HEK293 (cell line): ENCODE data around the gene GALNT6.

Experiments used
- FEZF1 ChIP-seq: fragments of 450-650 bp; formaldehyde crosslinking; IDR thresholded peaks from 2 replicates; pipeline ENCODE4 v1.5.1; 2016; ENCODE audit warnings: missing biosample characterization, missing genetic modification characterization
- KLF1 ChIP-seq: fragments of 450-650 bp; formaldehyde crosslinking; IDR thresholded peaks from 2 replicates; pipeline ENCODE4 v1.5.1; 2016; ENCODE audit warnings: missing biosample characterization, missing genetic modification characterization
- KLF7 ChIP-seq: fragments of 450-650 bp; formaldehyde crosslinking; IDR thresholded peaks from 2 replicates; pipeline ENCODE4 v1.5.1; 2016; ENCODE audit warnings: missing biosample characterization, missing genetic modification characterization, borderline replicate concordance
- OSR2 ChIP-seq: fragments of 450-650 bp; formaldehyde crosslinking; IDR thresholded peaks from 2 replicates; pipeline ENCODE4 v1.5.1; 2016; ENCODE audit warnings: missing biosample characterization, missing genetic modification characterization
- RBAK ChIP-seq: fragments of 450-650 bp; formaldehyde crosslinking; IDR thresholded peaks from 2 replicates; pipeline ENCODE4 v1.5.1; 2016; ENCODE audit warnings: missing biosample characterization, missing genetic modification characterization
- TRIM28 ChIP-seq: IDR thresholded peaks from 2 replicates; pipeline ENCODE4 v1.6.1; 2011; ENCODE audit warnings: low read length, control low read depth, borderline replicate concordance
- YY2 ChIP-seq: fragments of 450-650 bp; formaldehyde crosslinking; IDR thresholded peaks from 2 replicates; pipeline ENCODE4 v1.5.1; 2016; ENCODE audit warnings: missing biosample characterization, missing genetic modification characterization
- ZNF10 ChIP-seq: fragments of 450-650 bp; formaldehyde crosslinking; IDR thresholded peaks from 2 replicates; pipeline ENCODE4 v1.5.1; 2017; ENCODE audit warnings: missing biosample characterization, missing genetic modification characterization
- ZNF155 ChIP-seq: fragments of 450-650 bp; formaldehyde crosslinking; IDR thresholded peaks from 2 replicates; pipeline ENCODE4 v1.5.1; 2016; ENCODE audit warnings: missing biosample characterization, missing genetic modification characterization
- ZNF169 ChIP-seq: fragments of 450-650 bp; formaldehyde crosslinking; IDR thresholded peaks from 2 replicates; pipeline ENCODE4 v1.5.1; 2016; ENCODE audit warnings: missing biosample characterization, missing genetic modification characterization
- ZNF23 ChIP-seq: fragments of 450-650 bp; formaldehyde crosslinking; IDR thresholded peaks from 2 replicates; pipeline ENCODE4 v1.5.1; 2016; ENCODE audit warnings: missing biosample characterization, missing genetic modification characterization, borderline replicate concordance
- ZNF24 ChIP-seq: fragments of 450-650 bp; formaldehyde crosslinking; IDR thresholded peaks from 2 replicates; pipeline ENCODE4 v1.5.1; 2016; ENCODE audit warnings: missing biosample characterization, missing genetic modification characterization
- ZNF248 ChIP-seq: fragments of 450-650 bp; formaldehyde crosslinking; IDR thresholded peaks from 2 replicates; pipeline ENCODE4 v1.5.1; 2017; ENCODE audit warnings: missing biosample characterization, missing genetic modification characterization
- ZNF354C ChIP-seq: fragments of 450-650 bp; formaldehyde crosslinking; IDR thresholded peaks from 2 replicates; pipeline ENCODE4 v1.5.1; 2016; ENCODE audit warnings: missing biosample characterization, missing genetic modification characterization, low read depth, borderline replicate concordance
- ZNF37A ChIP-seq: fragments of 450-650 bp; IDR thresholded peaks from 2 replicates; pipeline ENCODE4 v1.5.1; 2018; ENCODE audit warnings: missing biosample characterization, missing genetic modification characterization
- ZNF654 ChIP-seq: fragments of 450-650 bp; formaldehyde crosslinking; IDR thresholded peaks from 2 replicates; pipeline ENCODE4 v1.5.1; 2016; ENCODE audit warnings: low read depth, missing biosample characterization, missing genetic modification characterization
- ZNF747 ChIP-seq: fragments of 450-650 bp; formaldehyde crosslinking; IDR thresholded peaks from 2 replicates; pipeline ENCODE4 v1.5.1; 2016; ENCODE audit warnings: missing biosample characterization, missing genetic modification characterization
- ZNF791 ChIP-seq: fragments of 450-650 bp; formaldehyde crosslinking; IDR thresholded peaks from 2 replicates; pipeline ENCODE4 v1.5.1; 2016; ENCODE audit warnings: missing biosample characterization, missing genetic modification characterization
- ZNF843 ChIP-seq: fragments of 450-650 bp; formaldehyde crosslinking; IDR thresholded peaks from 2 replicates; pipeline ENCODE4 v1.5.1; 2016; ENCODE audit warnings: missing biosample characterization, missing genetic modification characterization
- TF ChIP-seq, protein P1 (sequence below): fragments of 450-650 bp; formaldehyde crosslinking; IDR thresholded peaks from 2 replicates; pipeline ENCODE4; 2016; ENCODE audit warnings: missing biosample characterization, missing genetic modification characterization
- TF ChIP-seq, protein P2 (sequence below): fragments of 450-650 bp; formaldehyde crosslinking; IDR thresholded peaks from 2 replicates; pipeline ENCODE4 v1.5.1; 2016; ENCODE audit warnings: missing biosample characterization, missing genetic modification characterization
- TF ChIP-seq, protein P3 (sequence below): fragments of 450-650 bp; formaldehyde crosslinking; IDR thresholded peaks from 2 replicates; pipeline ENCODE4 v1.5.1; 2016; ENCODE audit warnings: missing biosample characterization, missing genetic modification characterization
- TF ChIP-seq, protein P4 (sequence below): fragments of 450-650 bp; formaldehyde crosslinking; IDR thresholded peaks from 2 replicates; pipeline ENCODE4 v1.5.1; 2017; ENCODE audit warnings: missing biosample characterization, missing genetic modification characterization
- TF ChIP-seq, protein P5 (sequence below): fragments of 450-650 bp; formaldehyde crosslinking; conservative IDR thresholded peaks from 2 replicates; pipeline ENCODE4 v1.5.1; 2016; ENCODE audit warnings: low read depth, missing biosample characterization, missing genetic modification characterization

GALNT6 gene

DNA sequence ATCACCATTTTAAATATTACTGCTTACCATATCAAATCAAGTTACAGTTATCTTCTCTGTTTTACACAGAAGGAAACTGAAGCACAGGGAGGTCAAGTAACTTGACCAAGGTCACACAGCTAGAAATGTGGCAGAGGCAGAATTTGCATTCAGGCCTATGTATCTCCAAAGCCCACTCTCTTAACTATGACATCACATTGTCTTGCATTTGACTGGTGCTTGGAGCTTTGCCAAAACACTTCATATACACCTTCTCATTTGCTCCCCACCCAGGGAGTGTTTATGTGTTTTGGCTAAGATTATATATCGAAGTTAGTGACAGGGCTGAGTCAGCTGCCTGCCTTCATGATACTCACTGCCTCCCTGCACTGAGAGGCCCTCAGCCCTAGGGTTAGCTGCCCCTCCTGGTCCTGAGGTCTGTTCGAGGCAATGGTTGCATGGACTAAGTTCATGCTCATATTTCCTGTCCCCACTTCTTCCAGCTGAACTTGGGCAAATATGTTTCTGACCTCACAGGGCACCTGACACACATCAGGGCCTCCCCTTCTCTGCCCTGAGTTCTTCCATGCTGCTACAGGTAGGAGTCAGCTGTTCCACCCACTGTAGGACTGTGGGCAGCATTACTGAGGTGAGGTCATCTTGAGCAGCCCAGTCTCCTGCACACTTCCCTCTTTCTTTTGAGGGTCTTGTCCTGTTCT lies 1.8 kb downstream of the GALNT6 start (continued):
- TF ChIP-seq KLF7 (no peak), ZNF169 (no peak), ZNF248 (tag by site-specific recombination) (no peak), ZNF155 (no peak), ZNF24 (tag by site-specific recombination) (peak; percentile 84), ZNF843 (tag by site-specific recombination) (peak; percentile 86), ZNF354C (tag by site-specific recombination) (no peak), RBAK (tag by site-specific recombination) (no peak), ZNF10 (tag by site-specific recombination) (no peak), KLF1 (tag by site-specific recombination) (peak; percentile 91), ZNF654 (tag by site-specific recombination) (no peak), TRIM28 (peak; percentile 90; the same call in 1 of the 2 replicates), ZNF37A (tag by site-specific recombination) (no peak), YY2 (no peak), ZNF791 (no peak), ZNF747 (tag by site-specific recombination) (no peak), FEZF1 (tag by site-specific recombination) (peak; percentile 61; the same call in 1 of the 2 replicates), OSR2 (peak; percentile 76), ZNF23 (tag by site-specific recombination) (no peak)
- TF ChIP-seq, protein P1, sequence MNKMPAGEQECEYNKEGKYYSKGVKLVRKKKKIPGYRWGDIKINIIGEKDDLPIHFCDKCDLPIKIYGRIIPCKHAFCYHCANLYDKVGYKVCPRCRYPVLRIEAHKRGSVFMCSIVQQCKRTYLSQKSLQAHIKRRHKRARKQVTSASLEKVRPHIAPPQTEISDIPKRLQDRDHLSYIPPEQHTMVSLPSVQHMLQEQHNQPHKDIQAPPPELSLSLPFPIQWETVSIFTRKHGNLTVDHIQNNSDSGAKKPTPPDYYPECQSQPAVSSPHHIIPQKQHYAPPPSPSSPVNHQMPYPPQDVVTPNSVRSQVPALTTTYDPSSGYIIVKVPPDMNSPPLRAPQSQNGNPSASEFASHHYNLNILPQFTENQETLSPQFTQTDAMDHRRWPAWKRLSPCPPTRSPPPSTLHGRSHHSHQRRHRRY (tag by site-specific recombination): no peak
- TF ChIP-seq, protein P2, sequence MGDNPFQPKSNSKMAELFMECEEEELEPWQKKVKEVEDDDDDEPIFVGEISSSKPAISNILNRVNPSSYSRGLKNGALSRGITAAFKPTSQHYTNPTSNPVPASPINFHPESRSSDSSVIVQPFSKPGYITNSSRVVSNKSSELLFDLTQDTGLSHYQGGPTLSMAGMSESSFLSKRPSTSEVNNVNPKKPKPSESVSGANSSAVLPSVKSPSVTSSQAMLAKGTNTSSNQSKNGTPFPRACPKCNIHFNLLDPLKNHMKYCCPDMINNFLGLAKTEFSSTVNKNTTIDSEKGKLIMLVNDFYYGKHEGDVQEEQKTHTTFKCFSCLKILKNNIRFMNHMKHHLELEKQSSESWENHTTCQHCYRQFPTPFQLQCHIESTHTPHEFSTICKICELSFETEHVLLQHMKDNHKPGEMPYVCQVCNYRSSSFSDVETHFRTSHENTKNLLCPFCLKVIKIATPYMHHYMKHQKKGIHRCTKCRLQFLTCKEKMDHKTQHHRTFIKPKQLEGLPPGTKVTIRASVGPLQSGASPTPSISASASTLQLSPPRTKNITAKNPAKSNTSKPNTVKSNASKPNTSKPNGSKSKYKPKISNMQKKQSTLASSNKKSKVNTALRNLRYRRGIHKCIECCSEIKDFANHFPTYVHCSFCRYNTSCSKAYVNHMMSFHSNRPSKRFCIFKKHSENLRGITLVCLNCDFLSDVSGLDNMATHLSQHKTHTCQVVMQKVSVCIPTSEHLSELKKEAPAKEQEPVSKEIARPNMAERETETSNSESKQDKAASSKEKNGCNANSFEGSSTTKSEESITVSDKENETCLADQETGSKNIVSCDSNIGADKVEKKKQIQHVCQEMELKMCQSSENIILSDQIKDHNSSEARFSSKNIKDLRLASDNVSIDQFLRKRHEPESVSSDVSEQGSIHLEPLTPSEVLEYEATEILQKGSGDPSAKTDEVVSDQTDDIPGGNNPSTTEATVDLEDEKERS (tag by site-specific recombination): no peak
- TF ChIP-seq, protein P3, sequence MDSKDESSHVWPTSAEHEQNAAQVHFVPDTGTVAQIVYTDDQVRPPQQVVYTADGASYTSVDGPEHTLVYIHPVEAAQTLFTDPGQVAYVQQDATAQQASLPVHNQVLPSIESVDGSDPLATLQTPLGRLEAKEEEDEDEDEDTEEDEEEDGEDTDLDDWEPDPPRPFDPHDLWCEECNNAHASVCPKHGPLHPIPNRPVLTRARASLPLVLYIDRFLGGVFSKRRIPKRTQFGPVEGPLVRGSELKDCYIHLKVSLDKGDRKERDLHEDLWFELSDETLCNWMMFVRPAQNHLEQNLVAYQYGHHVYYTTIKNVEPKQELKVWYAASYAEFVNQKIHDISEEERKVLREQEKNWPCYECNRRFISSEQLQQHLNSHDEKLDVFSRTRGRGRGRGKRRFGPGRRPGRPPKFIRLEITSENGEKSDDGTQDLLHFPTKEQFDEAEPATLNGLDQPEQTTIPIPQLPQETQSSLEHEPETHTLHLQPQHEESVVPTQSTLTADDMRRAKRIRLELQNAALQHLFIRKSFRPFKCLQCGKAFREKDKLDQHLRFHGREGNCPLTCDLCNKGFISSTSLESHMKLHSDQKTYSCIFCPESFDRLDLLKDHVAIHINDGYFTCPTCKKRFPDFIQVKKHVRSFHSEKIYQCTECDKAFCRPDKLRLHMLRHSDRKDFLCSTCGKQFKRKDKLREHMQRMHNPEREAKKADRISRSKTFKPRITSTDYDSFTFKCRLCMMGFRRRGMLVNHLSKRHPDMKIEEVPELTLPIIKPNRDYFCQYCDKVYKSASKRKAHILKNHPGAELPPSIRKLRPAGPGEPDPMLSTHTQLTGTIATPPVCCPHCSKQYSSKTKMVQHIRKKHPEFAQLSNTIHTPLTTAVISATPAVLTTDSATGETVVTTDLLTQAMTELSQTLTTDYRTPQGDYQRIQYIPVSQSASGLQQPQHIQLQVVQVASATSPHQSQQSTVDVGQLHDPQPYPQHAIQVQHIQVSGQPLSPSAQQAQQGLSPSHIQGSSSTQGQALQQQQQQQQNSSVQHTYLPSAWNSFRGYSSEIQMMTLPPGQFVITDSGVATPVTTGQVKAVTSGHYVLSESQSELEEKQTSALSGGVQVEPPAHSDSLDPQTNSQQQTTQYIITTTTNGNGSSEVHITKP (tag by site-specific recombination): peak; percentile 71
- TF ChIP-seq, protein P4, sequence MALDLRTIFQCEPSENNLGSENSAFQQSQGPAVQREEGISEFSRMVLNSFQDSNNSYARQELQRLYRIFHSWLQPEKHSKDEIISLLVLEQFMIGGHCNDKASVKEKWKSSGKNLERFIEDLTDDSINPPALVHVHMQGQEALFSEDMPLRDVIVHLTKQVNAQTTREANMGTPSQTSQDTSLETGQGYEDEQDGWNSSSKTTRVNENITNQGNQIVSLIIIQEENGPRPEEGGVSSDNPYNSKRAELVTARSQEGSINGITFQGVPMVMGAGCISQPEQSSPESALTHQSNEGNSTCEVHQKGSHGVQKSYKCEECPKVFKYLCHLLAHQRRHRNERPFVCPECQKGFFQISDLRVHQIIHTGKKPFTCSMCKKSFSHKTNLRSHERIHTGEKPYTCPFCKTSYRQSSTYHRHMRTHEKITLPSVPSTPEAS (tag by site-specific recombination): no peak
- TF ChIP-seq, protein P5, sequence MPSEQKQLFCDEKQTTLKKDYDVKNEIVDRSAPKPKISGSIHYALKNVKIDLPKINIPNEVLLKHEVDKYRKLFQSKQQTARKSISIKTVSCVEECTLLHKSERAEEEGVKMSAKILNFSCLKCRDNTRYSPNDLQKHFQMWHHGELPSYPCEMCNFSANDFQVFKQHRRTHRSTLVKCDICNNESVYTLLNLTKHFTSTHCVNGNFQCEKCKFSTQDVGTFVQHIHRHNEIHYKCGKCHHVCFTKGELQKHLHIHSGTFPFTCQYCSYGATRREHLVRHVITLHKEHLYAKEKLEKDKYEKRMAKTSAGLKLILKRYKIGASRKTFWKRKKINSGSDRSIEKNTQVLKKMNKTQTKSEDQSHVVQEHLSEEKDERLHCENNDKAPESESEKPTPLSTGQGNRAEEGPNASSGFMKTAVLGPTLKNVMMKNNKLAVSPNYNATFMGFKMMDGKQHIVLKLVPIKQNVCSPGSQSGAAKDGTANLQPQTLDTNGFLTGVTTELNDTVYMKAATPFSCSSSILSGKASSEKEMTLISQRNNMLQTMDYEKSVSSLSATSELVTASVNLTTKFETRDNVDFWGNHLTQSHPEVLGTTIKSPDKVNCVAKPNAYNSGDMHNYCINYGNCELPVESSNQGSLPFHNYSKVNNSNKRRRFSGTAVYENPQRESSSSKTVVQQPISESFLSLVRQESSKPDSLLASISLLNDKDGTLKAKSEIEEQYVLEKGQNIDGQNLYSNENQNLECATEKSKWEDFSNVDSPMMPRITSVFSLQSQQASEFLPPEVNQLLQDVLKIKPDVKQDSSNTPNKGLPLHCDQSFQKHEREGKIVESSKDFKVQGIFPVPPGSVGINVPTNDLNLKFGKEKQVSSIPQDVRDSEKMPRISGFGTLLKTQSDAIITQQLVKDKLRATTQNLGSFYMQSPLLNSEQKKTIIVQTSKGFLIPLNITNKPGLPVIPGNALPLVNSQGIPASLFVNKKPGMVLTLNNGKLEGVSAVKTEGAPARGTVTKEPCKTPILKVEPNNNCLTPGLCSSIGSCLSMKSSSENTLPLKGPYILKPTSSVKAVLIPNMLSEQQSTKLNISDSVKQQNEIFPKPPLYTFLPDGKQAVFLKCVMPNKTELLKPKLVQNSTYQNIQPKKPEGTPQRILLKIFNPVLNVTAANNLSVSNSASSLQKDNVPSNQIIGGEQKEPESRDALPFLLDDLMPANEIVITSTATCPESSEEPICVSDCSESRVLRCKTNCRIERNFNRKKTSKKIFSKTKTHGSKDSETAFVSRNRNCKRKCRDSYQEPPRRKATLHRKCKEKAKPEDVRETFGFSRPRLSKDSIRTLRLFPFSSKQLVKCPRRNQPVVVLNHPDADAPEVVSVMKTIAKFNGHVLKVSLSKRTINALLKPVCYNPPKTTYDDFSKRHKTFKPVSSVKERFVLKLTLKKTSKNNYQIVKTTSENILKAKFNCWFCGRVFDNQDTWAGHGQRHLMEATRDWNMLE: no peak
